ENCODE data around the gene TRAF3.

- TF ChIP-seq, protein P1, sequence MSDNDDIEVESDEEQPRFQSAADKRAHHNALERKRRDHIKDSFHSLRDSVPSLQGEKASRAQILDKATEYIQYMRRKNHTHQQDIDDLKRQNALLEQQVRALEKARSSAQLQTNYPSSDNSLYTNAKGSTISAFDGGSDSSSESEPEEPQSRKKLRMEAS (IDR thresholded peaks at IDR 0.05) = no peak
- TF ChIP-seq CREB1 (IDR thresholded peaks at IDR 0.05; ENCODE audit: low read depth) (no peak), FOXM1 (IDR thresholded peaks at IDR 0.05; ENCODE audit: borderline replicate concordance, low read depth) (no peak), TEAD4 (IDR thresholded peaks at IDR 0.05) (no peak), TAF1 (IDR thresholded peaks at IDR 0.05; ENCODE audit: low read depth) (no peak), CEBPB (IDR thresholded peaks at IDR 0.05) (no peak), EP300 (IDR thresholded peaks at IDR 0.05; ENCODE audit: borderline replicate concordance) (no peak), RAD21 (IDR thresholded peaks at IDR 0.05; ENCODE audit: low read depth) (no peak), REST (IDR thresholded peaks at IDR 0.05; ENCODE audit: low read depth) (no peak), ZBTB7A (IDR thresholded peaks at IDR 0.05; ENCODE audit: low read depth) (no peak), YY1 (IDR thresholded peaks at IDR 0.05; ENCODE audit: low read depth) (no peak)
Observed at GRCh38 chr14:102771144-102771543, 6.1 kb upstream of the TRAF3 start.
